ENCODE data around the gene DLST.
"Not testable (repeated sequence)": the region's sequence is repeated elsewhere in the genome, so short reads cannot be mapped to it uniquely, and the experiment has no call there.

The DLST gene

GRCh38 chr14:74924061-74924460 lies 42.3 kb downstream of the DLST start:
- no peak overlapping the region for H3K4me3 ChIP-seq (ENCODE audit: low read depth, low read length)
- H3K9me3 ChIP-seq, result no peaks in the 10 kb centered on the region
- no peak for TF ChIP-seq CTCF (IDR thresholded peaks at IDR 0.05; ENCODE audit: low read depth, low read length)
- peaks cover 4% of the 10 kb centered on the region; the same call in 1 of the 2 replicates for H3K36me3 ChIP-seq
- H3K4me1 ChIP-seq, result no peaks in the 10 kb centered on the region
- no peak for DNase-seq
- no peaks in the 10 kb centered on the region for H3K27me3 ChIP-seq

DNA sequence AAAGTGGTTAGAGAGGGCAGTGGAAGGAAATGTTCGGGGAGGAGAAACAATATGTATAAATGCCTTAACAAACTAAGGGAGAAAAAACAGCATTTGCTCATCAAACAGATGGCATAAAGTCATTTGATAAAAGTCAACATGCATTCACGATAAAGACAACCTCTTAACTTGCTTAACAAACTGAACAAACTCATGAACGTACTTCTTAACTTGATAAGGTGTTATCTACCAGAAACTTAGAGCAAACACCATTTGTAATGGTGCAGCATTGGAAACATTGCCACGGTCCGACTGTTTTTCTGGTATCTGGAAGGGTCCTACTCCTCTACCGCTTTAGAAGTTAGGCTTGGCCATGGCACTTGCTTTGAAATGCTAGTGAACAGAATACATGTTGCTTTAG lies 45.5 kb downstream of the DLST start:
- H3K27me3 ChIP-seq, result no peaks in the 10 kb centered on the region
- no peaks in the 10 kb centered on the region for H3K9me3 ChIP-seq
- H3K36me3 ChIP-seq, result no peaks in the 10 kb centered on the region
- no peaks in the 10 kb centered on the region for H3K4me1 ChIP-seq
- DNase-seq, result no peak
- H3K4me3 ChIP-seq (ENCODE audit: low read depth, low read length), result no peak overlapping the region
- no peak for TF ChIP-seq CTCF (IDR thresholded peaks at IDR 0.05; ENCODE audit: low read depth, low read length)

- TF ChIP-seq CTCF (IDR thresholded peaks at IDR 0.05; ENCODE audit: low read depth, low read length), result no peak
- DNase-seq, result no peak
- no peaks in the 10 kb centered on the region for H3K9me3 ChIP-seq
- H3K4me1 ChIP-seq, result no peaks in the 10 kb centered on the region
- H3K27me3 ChIP-seq, result no peaks in the 10 kb centered on the region
- no peak overlapping the region for H3K4me3 ChIP-seq (ENCODE audit: low read depth, low read length)
- no peaks in the 10 kb centered on the region for H3K36me3 ChIP-seq
Observed at GRCh38 chr14:74929242-74929641, 47.5 kb downstream of the DLST start.

DNA sequence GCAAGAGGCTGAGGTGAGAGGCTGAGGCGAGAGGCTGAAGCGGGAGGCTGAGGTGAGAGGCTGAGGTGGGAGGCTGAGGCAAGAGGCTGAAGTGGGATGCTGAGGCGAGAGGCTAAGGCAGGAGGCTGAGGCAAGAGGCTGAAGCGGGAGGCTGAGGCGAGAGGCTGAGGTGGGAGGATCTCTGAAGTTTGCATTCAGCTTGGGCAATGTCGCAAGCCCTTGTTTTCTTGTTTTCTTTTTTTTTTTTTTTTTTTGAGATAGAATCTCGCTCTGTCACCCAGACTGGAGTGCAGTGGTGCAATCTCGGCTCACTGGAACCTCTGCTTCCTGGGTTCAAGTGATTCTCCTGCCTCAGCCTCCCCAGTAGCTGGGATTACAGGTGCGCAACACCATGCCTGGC lies 50.0 kb downstream of the DLST start:
- H3K36me3 ChIP-seq; H3K27me3 ChIP-seq; H3K9me3 ChIP-seq; H3K4me1 ChIP-seq; H3K4me3 ChIP-seq (ENCODE audit: low read depth, low read length); DNase-seq: not testable (repeated sequence)

DNA sequence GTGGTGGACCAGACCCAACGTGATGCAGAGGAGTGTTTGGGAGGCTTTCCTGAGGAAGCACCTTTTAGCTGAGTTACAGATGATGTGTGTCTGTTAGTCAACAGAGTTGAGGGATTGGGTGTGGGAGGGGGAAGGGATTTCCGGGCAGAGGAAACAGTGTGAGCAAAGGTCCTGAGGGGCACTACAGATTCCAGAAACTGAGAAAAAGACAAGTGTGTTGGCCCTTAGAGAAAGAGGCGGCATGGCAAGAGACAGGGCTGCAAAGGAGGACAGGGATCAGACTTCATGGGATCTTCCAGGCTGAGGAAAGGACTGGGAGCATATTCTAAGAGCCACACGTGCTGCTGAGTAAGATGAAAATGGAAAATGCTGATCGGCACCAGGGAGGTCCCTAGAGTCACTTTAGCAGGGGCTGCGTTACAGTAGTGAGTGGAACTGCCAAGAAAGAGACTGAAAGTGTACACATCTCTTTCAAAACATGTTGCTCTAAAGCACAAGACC lies 50.7 kb downstream of the DLST start:
- no peak overlapping the region for H3K4me3 ChIP-seq (ENCODE audit: low read depth, low read length)
- DNase-seq, result no peak
- H3K4me1 ChIP-seq, result no peaks in the 10 kb centered on the region

DNA sequence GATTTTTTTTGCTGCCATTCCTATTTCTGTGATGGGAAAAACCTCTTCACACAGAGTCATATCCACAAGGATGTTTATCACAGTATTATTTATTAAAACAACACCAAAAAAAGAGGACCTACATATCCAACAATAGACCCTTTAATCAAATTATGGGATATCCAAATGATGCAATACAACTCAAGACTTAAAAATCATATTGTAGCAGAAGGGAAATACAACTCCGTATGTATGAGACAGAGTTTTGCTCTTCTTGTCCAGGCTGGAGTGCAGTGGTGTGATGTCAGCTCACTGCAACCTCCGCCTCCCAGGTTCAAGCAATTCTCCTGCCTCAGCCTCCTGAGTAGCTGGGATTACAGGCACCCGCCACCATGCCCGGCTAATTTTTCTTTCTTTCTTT lies 51.2 kb downstream of the DLST start:
- H3K27me3 ChIP-seq; H3K4me3 ChIP-seq (ENCODE audit: low read depth, low read length); H3K4me1 ChIP-seq; H3K36me3 ChIP-seq; DNase-seq; H3K9me3 ChIP-seq: not testable (repeated sequence)

More for the DNA sequence above, 50.7 kb downstream of the DLST start:
- no peak for TF ChIP-seq CTCF (IDR thresholded peaks at IDR 0.05; ENCODE audit: low read depth, low read length)
- Histone ChIP-seq H3K27me3 (no peaks in the 10 kb centered on the region), H3K9me3 (no peaks in the 10 kb centered on the region), H3K36me3 (no peaks in the 10 kb centered on the region)

DNA sequence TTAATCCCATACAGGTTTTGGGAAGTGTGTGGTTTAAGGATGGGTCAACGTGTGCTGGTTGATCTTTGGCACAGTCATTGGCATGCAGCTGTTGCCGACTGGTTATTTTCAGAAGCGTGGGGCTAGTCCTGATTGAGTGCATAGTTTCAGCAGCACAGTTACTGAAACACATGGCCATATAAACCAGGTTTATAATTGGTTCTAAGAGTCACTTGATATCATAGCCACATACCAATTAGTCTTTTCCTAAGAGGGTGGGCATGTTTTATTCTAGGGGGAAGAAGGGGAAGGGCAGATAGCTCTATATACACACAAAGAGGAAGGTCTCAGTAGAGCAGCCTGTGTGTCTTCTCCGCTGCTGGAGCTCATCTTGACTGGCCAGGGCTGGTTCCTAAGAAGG lies 52.3 kb downstream of the DLST start:
- Histone ChIP-seq H3K4me3 (ENCODE audit: low read depth, low read length) (no peak overlapping the region), H3K27me3 (no peaks in the 10 kb centered on the region), H3K36me3 (no peaks in the 10 kb centered on the region), H3K4me1 (no peaks in the 10 kb centered on the region), H3K9me3 (no peaks in the 10 kb centered on the region)
- no peak for TF ChIP-seq CTCF (IDR thresholded peaks at IDR 0.05; ENCODE audit: low read depth, low read length)
- DNase-seq, result no peak
